ENCODE results near the gene FBXW7.

GRCh38 chr4:152579916-152580315 lies 44.0 kb upstream of the FBXW7 start:
- TF ChIP-seq CTCF (IDR thresholded peaks at IDR 0.05; ENCODE audit: poor library complexity) (no peak), EZH2phosphoT487 (IDR thresholded peaks at IDR 0.05; ENCODE audit: low read depth, severe bottlenecking, unreplicated experiment) (no peak), EZH2 (IDR thresholded peaks at IDR 0.05; ENCODE audit: borderline replicate concordance) (no peak)

All from hepatocyte (in vitro differentiated cells).